ENCODE results near the gene PTGES2.

PTGES2 gene

DNA sequence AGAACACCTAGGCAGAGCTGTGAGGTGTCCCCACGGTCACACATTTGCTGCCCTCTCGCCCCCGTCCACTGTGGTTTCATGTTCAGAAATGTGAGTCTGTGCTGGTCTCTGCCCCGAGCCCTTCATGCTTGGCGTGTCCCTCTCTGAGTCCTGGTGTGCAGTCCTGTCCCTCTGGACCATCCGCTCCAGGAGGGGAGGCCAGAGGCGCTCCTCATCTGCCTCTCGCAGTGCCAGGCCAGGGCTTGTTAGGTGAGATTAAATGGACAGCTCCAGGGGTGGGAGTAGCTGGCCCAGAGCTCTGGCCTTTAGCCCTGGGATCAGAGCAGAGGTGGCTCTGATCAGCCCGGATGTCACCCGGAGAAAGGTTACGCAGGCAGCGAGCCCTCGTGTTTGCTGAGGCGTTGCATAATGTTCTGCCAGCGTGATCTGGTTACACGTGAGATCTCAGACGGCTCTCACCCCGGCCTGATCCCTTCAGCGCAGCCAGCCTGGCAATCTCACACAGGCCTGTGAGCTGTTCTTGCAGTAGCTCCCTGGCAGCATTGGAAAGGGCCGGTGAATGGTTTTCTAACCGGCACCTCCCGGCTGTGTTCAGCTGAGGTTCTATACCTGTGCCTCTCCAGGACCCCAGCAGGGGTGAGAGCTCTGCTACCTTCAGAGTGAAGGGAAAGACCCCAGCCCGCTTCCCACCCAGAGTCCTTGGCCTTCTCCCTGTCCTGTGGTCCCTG lies 24.5 kb downstream of the PTGES2 start:
- DNase-seq = no peak

DNA sequence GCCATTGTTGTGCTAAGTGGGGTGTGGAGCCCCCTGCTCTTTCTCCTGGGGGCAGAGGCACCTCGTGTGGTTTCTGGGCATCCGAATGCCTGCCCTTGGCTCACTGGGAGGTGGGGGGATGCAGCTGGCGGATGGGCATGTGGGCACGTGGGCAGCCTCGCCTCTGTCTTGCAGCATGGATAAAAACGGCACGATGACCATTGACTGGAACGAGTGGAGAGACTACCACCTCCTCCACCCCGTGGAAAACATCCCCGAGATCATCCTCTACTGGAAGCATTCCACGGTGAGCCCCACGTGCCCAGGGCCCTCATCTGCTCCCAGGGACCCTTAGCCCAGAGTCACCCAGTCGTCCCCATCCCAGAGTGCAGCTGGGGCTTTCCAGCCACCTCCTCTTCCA lies 25.3 kb downstream of the PTGES2 start:
- no peak for DNase-seq

DNA sequence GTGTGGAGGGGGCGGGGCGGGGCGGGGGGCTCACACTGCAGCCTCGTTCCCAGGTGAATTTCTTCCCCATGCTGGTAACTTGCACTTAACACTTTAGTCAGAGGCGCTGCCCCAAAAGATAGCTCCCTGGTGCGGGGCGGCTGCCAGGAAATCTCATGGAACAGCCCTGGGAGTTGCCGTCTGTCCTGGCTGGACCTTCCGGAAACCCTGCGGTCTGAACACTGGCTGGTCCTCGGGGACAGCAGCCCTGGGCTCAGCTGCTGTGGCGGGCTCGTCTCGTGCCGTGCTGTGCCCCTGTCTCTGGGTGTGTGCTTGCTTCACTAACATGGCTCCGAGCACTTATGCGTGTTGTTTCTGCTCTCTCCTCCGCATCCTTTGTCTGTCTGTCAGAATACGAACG lies 25.8 kb downstream of the PTGES2 start:
- DNase-seq = no peak

DNA sequence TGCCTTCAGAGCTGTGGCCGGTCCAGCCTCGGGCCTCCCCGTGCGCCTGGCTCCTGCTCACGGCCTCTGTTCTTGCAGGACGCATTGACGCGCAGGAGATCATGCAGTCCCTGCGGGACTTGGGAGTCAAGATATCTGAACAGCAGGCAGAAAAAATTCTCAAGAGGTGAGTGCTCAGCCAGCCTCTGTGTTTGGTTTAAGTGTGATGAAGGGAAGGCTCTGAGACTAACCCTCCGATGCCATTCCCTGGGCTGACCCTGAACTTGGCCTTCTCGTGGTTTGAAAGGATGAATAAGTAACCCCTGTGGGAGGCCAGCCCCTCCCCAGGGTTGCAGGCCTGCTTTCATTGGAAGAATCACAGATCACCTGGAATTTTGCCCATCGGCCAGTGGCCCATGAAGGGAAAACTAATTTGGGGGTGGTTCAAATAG lies 26.3 kb downstream of the PTGES2 start:
- DNase-seq = no peak

DNA sequence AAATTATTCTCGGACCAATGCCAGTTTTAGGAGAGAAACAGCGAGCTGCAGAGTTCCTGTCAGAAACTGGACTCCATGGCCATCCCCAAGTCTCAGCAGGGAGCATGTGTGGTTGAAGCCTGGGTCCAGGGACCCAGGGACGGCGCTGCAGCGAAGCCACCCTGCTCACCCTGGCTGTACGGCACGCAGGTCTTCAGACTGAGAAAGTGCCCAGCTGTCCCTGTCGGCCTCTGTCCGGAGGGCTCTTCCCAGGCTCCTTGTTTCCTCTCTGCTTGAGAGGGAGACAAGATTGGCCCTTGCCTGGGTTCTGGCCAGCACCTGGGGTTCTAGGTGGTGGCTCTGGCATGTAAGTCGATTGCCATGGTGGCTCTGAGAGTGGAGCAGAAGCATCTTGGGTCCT lies 26.9 kb downstream of the PTGES2 start:
- DNase-seq = no peak

DNA sequence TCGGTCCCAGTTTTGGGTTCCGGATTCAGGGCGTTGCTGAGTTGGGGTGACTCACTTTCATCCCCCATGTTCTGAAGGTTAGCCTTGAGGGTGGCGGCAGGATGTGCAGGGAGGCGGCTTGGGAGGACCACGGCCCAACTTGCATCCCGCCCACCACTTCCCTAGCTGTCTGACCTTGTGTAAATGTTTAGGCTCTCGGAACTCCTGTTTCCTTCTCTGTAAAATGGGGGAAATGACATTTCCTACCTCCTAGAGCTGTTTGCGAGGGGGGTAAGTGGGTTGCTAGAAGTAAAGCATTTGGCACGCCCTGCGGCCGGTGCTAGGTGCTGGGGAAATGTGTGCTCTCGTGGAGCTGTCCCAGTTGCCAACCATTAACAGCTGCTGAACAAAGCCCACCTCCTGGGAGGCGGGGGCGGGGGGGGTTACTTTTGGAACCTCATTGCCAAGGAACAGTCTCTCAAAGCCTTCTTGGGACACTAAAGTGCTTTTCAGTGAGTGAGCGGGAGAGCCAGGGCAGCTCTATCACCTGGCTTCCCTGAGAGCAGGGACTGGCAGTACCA lies 27.5 kb downstream of the PTGES2 start:
- DNase-seq = no peak

DNA sequence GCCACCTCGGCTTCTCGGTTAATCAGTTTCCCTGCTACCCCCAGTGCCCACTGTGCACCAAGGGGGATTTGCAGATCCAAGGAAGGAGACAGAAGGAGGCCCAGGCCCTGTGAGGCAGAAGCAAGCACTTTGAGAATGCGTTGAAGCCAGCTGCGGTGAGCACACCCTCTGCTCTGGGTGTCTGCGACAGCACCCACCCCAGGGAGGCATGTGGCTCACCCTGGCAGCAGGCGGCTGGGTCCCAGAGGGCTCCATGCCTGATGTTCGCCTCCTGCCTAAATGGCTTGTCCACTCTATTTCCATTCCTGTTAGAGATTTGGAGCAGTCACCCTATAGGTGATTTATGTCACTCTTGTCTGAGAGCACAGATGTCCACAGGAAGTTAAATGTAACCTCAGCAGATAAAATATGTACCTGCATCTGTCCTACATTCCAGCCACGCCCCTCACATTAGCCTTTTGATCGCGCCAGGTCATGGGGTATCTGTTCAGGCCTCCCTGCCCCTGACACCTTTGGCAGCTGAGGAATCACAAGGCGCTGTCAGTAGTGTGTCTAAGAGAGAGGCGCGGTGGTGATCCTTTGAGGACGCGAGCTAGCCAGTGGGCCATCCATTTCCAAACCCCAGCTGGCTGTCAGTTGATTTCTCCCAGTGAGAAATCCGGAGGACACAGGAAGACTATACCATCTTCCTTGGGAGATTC lies 28.1 kb downstream of the PTGES2 start:
- no peak for DNase-seq

DNA sequence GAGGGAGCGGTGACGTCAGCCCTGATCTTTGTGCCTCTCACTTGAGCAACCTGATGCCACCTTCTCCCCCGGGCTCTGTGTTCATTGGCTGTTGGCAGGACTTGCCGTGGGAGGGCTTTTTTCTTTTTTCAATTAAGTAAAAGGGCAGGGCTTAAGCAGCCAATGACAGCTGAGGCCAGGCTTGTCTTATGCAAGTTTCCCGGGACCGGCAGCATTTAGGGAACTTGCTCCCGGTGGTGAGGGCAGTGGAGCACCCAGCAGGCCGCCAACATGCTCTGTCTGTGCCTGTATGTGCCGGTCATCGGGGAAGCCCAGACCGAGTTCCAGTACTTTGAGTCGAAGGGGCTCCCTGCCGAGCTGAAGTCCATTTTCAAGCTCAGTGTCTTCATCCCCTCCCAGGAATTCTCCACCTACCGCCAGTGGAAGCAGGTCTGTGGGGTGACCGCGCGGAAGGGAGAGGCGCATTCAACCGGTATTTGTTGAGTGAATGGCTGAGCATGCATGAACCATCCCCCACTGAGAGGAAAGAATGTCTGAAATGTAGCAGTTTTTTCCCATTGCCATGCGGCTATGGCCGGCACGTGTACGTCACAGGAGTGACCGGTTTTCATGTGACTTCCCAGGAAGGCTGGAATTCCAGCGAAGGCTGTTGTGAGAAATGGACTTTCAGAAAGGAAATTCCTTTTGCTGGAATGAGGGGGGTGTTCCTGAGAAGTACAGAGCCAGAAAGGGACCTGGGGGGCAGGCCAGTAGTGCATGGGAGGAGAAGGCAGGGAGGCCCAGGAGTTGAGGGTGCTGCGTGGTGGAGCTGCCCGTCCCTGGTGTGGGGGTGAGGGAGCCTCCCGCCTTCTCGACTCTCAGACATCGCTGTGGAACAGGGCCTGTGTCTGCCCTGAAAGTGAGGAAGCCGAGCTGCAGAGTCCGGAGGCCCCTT lies 29.0 kb downstream of the PTGES2 start:
- peak; percentile 85 for DNase-seq

DNA sequence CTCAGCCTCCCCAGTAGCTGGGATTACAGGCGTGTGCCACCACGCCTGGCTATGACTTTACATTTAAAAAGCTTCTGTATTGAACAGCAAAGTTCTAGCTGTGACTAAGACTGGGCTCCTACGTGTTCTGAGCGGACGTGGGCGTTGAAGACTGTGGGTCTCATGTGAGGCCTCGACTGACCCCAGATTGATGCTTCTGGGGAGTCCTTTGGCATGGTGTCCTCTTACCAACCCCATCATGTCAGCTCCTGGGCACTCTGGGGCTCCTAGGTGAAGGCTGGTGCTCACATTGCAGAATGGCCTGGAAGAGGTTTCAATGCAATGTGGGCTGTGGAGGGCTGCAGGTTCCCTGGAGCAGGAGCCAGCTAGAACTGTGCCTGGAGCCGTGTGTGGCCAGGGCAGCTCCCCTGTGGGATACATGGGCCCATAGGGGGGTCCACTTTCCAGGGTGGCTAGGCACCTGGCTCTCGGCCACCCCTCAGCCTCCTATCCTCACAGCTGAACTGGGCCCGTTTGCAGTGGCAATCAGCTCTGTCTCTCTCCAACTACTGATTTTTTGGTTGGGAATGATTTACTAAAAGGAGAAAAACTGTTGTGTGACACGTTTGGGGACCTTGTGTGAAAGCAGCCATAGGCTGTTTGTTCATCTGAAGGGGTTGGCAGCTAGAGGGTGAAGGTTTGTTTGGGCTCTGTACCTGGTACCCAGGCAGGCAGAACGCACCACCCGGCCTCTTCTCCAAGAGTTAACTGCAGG lies 29.8 kb downstream of the PTGES2 start:
- no peak for DNase-seq

DNA sequence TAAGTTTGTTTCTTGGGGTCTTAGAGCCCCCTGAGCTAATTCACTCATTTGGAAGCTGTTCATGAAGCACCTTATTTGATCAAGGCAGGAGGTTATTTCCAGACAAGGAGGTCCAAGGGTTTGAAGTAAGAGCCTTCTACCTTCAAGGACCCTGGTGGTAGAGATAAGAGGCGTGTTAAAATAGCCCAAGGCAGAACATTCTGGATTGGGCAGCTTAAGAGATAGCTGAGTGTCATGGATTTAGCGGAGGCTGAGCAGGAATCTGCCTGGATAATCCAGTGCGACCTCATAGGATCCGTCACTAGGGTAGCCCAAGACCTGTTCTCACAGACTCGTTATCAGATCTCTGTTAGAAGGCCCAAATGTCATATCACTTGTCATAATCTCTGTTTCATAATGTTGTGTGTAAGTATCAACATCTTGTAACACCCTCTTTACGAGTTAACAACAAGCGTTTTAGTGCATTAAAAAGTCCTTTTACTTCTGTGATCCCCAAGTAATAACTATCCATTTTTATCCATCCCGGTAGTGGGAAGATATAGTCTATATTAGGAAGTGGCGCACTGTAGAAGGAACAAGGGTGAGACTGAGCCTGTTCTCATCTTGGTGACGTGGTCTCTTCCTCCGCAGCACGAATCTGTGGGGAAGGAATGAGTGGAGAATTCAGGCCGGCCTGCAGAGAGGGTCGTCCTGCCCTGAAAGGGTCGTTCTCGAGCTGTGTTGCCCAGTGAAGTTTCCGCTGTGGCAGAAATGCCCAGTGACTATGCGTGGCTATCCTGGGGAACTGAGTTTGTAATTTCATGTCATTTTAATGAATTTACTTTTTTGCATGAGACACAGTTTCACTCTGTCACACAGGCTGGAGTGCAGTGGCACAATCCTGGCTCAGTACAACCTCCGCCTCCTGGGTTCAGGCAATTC lies 30.7 kb downstream of the PTGES2 start:
- DNase-seq = no peak

DNA sequence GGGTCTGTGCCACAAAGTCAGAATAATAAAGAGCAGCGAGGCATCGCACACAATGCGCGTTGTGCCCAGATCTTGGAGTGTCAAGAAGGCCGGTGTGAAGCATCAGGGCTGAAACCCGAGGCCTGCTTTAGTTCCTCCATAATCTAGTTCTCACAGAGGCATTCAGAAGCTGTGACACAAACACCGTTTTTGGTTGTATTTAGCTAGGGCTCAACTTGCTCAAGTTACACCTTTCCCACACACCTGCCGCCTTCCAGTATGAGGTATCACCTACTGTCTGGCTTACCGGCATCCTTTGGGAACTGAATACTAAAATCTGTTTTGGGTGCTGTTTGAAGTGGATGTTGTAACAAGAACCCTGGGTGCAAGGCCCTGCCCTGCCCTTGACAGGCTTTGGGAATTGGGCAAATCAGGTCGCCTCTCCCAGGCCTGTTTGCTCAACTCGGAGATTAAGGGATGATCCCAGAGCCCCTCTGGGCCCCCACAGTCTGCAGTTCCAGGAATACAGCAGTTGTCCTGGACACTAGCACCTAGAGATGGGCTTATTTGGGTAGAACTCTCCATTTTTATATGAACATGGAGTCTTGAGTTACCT lies 32.5 kb downstream of the PTGES2 start:
- DNase-seq = no peak

DNA sequence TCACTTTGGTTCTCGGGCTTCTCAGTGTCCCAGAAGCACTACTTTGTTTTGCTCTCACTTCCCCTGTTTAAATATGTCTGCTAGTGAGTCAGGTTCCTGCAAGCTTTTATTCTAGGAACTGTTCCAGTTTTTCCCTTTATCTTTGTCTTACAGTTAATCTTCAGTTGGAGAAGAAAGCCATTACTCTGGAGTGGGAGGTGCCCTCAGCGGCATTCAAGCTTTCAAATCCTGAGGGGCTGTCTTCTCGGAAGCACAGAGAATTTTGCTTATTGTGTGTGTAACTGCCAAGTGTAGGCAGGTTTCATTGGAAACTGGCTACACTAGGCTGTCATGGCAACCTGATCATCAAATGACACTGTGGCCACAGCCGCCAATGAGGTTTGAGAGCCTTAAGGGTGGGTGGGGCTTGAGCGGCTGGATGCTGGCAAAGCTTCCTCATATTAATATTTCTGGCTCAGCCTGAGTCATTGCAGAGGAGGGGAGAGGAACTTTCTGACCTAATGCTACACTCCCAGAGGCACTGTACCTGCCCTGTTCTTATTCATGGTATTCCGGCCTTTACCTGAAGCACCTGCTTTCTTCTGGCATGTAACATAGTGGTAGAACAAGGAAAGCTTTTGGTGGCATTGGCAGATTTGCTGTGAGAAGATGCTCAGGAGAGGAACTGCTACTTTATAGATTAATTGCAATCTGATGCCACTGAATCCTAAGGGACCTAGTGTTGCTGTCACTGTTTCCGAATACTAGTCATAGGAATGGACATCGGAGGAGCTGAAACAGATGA lies 33.2 kb downstream of the PTGES2 start:
- DNase-seq = peak; percentile 88

DNA sequence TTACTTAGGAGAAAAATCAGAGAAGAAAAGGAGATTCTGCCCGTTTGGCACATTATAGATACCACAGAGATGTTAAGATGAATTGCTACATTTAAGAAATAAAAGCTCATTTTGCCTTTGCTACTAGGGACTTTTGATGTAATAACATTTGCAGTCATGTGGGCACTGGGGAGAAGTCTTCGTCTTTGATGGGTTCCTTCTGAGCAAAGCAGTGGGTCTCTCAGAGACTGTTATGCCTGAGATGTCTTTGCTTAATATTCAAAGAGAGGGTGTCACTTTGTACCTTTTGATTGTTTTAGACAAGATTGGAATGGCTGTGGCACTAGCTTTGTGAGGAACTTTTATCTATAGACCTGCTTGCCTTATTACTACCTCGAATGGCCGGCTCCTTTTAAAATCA lies 34.5 kb downstream of the PTGES2 start:
- DNase-seq = no peak

DNA sequence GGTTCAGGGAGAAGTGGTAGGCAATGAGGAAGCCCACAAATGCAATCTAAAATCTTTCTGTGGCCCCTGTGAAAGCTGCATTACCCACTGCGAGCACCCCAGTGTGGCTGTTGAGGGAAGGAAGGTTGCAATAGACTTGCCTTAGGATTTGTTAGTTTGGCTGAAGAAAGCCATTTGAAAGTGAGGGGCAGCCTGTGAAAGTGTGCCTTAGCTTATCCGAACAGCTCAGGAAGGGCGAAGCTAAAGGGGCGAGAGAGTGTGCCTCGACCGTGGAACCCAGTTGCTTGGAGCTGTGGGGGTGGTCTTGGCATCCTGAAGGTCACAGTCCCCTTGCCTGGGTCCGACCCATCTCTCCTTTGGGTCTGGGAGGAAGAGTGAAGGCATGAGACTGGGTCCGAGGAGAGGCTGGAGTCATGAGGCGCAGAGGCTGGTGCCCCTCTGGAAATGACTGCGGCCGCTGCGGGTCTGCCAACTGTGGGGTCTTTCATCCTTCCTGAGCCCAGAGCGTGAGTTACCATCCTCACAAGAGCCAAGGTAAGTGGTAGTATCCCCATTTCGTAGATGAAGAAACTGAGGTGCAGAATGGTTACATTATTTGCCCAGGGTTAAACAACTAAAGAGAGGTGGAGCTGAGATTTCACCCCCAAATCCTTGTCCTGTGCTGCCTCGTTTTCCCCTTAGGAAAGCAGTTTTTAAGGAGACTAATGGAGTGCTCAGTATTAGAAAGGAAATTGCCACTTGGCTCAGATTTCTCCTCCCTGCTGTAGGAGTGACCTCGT lies 35.1 kb downstream of the PTGES2 start:
- DNase-seq = no peak

DNA sequence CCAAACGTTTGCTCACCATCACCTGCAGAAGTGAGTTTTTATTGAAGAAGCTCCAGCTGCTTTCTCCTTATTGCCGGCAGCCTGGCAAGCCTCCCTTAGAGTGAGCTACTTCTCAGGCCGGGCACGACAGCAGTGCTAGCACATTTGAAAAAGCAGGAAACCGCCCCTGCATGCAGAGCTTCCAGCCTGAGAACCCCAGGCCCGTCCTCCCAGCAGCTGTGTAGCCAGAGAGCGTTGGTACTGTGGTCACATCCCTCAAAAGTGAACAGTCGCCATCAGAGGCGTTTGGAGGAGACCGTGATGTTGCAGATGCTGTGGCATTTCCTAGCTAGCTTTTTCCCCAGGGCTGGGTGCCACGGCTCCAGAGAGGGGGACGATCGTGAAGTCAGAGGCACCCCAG lies 36.0 kb downstream of the PTGES2 start:
- DNase-seq = no peak

DNA sequence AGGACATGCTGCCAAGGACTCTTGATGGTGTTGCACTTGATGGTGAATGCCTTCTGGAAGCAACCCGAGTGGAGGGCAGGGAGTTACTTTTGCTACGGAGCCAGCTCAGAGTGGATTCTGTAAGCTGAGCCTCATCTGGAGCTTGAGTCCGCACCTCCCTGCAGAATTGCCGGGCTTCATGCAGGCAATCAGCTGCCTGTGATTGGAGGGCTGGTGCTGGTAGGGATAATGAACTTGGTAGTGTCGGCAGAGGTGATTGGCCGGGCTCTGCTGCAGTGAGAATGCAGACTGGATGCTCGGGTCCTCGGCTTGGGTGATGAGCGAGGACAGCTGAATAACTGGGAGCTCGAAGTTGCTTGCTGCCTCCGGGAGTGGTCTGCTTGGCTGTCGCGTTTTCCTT lies 36.4 kb downstream of the PTGES2 start:
- no peak for DNase-seq

DNA sequence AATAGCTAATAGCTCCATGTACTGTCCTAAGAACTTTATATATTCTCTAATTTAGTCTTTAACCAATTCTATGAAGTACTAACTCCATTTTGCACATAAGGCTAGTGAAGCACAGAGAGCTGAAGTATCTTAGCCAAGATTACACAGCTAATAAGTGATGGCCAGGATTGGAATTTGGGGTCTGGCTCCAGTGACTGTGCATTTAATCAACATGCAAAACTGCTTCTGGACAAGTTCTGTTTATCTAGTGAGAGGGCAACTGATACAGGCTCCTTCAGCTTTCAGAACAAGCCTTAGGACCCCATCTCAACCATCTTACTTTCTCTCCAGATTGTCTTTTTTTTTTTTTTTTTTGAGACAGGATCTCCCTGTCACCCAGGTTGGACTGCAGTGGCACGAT lies 38.2 kb downstream of the PTGES2 start:
- no peak for DNase-seq

DNA sequence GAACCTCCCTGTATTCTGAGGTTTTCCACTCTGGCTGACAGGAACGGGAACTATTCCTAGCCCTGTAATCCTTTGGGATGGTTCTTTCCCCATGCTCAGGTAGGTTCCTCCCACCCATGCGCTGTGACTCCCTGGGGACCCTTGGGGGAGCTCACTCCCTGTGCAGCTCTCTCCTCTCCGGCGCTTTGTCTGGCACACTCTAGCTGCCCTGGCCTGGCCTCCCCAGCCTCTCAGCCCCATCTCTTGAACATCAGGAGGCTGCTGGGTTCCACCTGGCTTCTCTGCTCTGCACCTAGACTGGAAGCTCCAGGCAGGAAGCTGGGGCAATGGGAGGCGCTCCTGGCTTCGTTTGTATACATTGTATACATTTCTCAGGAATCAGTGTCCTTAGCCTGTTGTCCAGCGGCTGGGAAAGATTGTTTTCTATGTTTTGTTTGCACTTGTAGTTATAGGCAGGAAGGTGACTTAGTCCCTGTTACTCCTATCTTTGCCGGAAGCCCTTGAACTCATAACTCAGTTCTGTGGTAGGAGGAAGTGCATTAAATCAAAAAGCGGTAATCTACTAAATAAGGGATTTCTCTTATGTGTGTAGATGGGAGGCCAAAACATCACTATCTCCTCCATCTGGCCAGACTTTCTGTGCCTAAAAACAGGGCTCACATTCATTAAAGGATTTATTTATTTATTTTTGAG lies 39.1 kb downstream of the PTGES2 start:
- DNase-seq = no peak

DNA sequence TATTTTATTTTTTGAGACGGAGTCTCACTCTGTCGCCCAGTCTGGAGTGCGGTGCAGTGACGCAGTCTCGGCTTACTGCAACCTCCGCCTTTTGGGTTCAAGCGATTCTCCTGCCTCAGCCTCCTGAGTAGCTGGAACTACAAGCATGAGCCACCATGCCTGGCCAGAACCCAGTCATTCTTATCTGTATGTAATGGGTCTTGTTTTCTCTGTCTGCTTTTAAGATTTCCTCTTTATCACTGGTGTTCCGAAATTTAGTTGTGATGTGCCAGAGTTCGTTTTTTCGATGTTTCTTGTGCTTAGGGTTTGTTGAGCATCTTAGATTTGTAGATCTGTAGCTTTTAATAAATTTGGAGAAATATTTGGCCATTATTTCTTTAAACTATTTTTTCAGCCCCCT lies 40.3 kb downstream of the PTGES2 start:
- no peak for DNase-seq
